ENCODE measurements around the gene ACO2.
A peak's percentile ranks its signal among the peaks of the same experiment; 100 is the strongest.

ACO2 gene

DNA sequence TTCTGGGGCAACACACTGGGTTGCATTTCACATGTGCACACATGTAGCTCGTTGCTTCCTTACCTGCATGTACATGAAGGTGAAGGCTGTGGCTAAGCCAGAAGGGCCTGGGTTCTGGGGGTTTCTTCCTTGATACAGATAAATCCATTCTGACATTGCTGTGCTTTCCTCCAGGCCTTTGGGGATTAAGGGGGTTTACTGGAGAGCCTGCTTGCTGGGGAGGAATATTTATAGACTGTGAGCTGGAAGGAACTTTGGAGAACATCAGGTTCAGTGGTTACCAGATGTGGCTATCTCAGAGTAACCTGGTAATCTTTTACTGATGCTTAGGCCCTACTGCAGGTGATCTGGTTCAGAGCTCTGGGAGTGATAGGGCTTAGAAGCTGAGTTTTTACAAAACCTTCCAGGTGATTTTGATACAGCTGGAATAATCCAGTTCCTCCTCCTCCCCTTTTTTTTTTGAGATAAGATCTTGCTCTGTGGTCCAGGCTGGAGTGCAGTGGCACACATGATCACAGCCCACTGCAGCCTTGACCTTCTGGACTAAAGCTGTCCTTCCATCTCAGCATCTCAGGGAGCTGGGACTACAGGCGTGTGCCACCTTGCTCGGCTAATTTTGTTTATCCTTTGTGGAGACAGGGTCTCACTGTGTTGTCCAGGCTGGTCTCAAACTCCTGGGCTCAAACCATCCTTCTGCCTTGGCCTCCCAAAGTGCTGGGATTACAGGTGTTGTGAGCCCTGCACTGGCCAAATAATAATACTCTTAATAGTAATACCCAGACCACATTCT is 19.9 kb downstream of the ACO2 start:
- DNase-seq (ENCODE audit: low read depth in 2 of 2): no peak

DNA sequence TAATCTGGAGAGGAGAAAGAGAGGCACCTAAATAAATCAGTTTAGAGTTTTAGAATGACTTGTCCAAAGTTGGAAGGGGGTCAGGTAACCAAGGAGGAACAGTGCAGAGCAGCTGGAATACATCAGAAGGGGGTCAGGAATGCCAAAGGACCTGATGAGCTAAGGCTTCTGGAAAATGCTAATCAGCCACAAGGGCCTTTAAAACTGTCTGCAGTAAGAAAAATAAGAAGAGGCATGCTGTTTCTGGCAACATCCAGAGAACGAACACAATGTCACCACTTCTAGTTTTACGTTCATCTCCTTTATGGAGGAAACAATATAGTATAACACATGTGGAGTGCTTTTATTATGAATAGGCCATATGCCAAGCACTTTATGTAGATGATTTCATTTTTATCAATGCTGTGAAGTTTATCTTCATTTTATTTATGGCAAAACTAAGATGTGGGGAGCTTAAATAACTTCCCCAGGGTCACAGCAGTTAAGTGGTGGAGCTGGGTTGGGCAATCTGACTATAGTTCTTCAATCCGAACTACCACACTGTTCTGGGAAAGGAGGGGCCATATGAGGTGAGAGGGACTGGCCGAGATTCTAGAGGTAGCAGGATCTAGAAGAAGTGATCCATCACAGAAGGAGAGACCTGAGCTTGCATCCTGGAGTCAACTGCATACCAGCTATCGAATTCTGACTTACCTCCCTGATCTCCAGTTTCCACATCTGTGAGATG is 22.6 kb downstream of the ACO2 start:
- DNase-seq (ENCODE audit: low read depth in 2 of 2): no peak

DNA sequence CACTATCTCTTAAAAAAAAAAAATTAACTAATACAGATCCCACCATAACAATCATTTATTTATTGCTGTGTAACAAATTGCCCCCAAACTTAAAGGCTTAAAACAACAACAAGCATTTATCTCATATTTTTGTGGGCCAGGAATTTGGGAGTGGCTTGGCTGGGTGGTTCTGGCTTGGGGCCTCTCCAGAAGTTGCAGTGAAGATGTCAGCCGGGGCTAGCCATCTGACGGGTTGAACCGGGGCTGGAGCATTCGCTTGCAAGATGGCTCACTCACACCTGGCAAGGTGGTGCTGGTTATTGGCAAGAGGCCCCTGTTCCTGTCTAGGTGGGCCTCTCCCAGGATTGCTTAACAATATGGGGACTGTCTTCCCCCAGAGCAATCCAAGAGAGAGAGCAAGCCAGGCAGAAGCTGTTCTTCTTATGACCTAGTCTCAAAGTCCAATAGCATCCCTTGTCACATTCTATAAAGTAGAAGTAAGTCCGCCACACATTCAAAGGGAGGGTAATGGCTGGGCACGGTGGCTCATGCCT is 29.5 kb downstream of the ACO2 start:
- no peak for DNase-seq (ENCODE audit: low read depth in 2 of 2)

DNA sequence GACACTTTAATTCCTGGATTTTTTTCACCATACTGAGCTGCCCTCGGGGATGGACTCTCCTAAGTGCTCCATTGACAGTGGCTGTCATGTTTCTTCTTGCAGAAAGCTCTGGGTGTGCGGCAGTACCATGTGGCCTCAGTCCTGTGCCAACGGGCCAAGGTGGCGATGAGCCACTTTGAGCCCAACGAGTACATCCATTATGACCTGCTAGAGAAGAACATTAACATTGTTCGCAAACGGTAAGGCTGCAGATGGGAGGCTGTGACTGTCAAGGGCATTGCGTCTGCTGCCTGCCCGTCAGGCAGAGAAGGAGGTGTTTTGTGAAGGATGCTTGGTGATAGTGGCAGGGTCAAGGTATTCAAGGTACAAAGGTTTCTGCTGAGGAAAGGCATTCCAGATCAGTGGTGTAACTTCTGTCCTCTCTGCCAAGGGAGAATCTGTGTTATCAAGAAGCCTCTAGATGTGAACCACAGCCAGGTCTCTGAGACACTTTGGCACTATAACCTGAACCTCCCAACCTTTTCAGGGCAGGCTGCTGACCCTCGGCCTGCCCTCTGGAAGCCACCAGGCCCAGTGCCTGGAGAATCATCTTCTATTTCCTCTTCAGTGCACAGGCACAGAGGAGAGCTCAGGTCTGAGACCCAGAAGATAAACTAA is 30.8 kb downstream of the ACO2 start:
- DNase-seq (ENCODE audit: low read depth in 2 of 2): no peak

DNA sequence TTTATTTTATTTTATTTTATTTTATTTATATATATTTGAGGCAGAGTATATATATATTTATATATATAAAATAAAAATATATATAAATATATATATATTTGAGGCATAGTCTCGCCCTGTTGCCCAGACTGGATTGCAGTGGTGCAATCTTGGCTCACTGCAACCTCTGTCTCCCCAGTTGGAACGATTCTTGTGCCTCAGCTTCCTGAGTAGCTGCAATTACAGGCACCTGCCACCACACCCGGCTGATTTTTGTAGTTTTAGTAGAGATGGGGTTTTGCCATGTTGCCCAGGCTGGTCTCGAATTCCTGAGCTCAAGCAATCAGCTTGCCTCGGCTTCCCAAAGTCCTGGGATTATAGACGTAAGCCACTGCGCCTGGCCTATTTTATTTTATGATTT is 31.4 kb downstream of the ACO2 start:
- no peak for DNase-seq (ENCODE audit: low read depth in 2 of 2)

DNA sequence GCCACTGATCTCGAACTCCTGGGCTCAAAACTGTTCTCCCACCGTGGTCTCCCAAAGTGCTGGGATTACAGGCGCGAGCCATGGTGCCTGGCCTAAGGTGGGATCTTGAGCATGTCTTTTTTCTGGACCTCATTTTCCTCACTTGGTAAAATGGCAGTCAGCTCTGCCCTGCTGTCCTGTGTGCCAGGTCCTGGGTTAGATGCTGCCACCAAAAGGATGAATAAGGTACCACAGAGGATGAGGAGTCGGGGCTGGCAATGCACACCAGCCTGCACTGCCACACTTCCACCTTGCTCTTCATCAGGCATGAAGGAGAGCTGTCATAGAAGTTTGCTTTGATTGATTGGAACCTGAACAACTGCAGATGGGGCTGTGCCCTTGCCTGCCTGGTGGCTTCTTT is 32.3 kb downstream of the ACO2 start:
- DNase-seq (ENCODE audit: low read depth in 2 of 2): no peak

DNA sequence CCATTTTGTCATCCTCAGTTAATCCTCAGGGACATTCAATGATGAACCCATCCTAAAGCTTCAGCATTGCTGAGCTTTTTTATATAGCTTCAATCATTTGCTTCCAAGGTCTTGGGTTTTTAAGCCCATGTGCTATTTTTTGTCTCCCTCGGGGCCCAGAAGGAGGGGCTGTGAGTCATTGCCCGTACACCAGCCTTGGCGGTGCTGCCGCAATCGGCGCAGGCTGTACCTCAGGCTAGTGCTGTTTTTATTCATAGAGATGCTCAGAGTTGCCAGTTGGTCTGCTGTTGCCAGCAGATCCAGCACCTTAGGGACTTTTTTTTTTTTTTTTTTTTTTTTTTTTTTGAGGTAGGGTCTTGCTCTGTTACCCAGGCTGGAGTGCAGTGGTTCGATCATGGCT is 35.5 kb downstream of the ACO2 start:
- DNase-seq (ENCODE audit: low read depth in 2 of 2): no peak

DNA sequence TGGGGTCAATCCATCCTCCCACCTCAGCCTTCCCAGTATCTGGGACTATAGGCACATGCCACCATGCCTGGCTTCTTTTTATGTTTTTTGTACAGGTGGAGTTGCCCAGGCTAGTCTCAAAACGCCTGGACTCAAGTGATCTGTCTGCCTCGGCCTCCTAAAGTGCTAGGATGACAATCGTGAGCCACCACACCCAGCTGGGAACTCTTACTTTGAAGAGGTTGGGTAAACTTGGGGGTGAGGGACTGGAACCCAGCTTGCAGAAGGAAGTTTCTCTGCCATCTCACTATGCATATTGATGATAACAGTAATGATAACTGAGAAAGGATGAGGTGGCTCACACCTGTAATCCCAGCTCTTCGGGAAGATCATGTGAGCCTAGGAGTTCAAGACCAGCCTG is 35.9 kb downstream of the ACO2 start:
- no peak for DNase-seq (ENCODE audit: low read depth in 2 of 2)

DNA sequence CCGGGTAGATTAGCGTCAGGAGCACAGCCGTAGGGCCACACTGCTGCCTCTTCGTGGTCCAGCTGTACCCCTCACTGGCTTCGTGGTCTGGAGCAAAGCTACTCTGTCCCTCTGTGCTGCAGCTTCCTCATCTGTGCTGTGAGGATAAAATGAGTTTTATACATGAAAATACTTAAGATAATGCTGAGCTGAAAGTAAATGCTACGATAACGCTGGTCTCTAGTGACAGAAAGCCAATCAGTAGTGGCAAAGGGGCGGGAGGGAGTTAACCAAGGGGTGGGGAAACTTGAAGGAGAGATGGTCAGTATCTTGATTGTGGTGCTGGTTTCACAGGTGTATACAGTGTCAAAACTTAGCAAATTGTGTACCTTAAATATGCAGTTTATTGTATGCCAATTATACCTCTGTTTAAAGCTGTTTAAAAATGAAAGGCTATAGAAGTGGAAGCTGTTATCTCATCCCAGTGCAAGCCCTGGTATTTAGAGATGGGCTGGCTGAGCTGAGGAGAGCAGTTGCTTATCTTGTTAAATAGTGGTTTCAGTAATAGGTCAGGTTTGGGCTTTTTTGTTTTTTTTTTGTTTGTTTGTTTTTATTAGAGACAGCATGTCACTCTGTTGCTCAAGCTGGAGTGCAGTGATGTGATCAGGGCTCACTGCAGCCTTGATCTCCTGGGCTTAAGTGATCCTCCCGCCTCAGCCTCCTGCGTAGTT is 36.7 kb downstream of the ACO2 start:
- DNase-seq (ENCODE audit: low read depth in 2 of 2): no peak

DNA sequence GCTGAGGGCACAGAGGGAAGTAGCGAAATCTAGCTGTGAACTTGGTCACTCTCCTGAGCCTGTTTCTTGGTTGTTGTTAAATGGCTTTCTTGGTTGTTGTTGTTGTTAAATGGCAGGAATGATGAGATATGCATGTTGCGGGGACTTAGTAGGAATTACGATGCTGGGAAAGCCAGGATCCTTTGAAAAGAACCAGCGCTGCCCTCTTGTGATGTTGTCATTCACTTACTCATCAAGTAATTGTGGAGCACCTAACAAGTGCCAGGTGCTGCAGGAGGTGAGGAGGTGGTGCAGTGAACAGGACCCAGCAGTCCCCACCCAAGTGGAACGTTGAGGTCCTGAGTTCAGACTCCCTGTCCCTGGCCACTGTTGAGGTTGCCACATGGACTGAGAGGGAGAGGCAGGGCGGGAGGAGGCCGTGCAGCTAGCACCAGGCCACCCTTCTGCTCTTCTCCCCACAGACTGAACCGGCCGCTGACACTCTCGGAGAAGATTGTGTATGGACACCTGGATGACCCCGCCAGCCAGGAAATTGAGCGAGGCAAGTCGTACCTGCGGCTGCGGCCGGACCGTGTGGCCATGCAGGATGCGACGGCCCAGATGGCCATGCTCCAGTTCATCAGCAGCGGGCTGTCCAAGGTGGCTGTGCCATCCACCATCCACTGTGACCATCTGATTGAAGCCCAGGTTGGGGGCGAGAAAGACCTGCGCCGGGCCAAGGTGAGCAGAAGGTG is 38.6 kb downstream of the ACO2 start:
- DNase-seq (ENCODE audit: low read depth in 2 of 2): no peak

DNA sequence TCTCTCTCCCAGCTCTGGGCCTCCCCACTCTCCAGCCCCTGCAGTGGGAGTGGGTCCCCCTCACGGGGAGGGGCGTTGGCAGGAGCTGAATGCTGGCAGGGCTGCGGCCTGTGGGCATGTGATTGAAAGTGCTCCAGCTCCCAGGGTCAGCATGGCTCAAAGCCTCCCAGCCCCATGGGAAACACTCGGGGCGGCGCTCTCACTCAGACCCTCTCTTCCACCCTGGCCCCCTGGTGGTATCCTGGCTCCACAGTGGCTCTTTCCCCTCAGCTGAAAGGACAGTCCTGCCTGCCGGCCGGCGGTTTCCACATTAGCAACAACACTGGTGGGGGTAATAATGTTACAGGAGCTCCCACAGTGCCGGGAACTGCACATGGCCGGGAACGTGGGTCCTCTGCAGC is 39.9 kb downstream of the ACO2 start:
- no peak for DNase-seq (ENCODE audit: low read depth in 2 of 2)

DNA sequence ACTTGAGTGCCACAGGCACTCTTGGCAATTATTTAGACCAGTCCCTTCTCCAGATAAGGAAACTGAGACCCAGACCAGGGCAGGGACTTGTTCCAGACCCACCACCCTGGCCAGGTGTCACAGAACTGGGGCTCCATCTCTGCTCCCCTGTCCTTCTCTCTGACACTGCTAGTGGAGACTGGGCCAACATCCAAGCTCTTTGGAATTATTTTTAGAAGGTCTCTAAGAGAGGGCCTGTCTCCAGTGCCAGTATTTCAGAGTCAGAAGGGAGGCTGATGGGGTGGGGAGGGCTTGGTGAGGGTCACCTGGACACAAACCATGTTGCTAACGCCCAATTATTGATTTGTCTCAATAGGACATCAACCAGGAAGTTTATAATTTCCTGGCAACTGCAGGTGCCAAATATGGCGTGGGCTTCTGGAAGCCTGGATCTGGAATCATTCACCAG is 42.6 kb downstream of the ACO2 start:
- DNase-seq (ENCODE audit: low read depth in 2 of 2): no peak

DNA sequence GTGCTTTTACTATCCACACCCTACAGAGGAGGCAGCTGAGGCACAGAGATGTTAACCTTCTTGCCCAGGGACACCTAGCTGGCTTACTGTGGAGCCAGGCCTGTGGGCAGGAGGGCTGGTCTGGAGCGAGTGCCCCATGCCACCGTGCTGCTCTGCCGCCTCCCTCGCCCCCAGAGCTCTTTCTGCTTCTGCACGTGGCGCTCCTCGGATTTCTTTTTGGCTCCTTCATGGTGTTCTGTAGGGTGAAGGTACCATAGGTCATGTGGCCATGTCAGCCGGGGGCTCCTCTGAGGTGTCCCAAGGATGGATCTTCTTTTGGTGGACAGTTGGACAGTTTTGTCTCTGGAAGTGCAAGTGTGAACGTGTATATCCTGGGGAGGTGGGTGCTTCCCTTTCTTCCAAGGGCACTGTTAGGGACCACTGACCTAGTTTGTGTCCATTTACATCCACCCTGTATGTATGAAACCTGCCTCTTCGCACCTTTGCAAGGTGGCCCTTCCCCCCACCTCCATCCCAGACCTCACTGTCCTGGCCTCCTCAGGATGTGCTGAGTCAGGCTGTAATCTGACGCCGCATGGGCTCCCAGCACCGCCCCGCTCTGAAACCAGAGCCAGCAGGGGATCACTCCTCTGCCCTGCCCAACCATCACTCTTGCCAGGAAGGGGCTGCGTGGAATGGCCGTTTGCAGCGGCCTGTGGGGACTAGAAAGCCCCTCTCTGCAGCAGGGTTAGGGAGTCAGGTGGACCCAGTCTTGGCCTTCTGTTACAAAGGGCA is 43.7 kb downstream of the ACO2 start:
- DNase-seq (ENCODE audit: low read depth in 2 of 2): no peak

DNA sequence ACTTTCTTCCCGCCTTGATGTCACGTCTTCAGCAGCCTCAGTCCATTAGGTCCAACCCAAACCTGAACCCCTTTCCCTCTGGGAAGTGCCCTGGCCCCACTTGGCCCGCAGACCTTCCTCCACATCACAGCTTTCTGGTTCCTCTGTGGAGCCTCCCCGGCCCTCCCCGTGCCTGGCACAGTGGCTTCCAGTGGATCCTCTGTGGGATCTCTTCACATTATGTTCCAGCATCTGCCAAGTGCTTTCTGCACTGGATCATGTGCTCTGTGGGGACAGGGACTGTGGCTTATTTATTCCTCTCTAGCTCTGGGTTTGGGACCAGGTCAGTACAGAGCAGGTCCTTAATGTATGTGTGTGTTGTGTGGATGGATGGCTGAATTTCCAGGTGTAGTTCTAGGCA is 44.5 kb downstream of the ACO2 start:
- DNase-seq (ENCODE audit: low read depth in 2 of 2): no peak

DNA sequence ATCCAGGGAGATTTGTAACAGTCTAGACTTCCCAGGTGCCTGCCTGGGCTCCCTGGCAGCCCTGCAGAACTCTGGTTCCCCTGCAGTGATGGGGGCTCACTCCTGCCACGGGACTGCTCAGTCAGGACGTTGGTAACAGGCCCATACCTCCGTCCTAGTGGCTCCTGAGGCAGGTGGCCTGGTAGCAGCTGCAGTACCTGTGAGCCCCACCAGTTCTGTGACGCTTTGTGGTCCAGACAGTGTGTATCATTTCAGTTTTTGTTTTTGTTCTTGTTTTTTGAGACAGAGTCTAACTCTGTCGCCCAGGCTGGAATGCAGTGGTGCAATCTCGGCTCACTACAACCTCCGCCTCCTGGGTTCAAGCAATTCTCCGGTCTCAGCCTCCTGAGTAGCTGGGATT is 47.5 kb downstream of the ACO2 start:
- DNase-seq (ENCODE audit: low read depth in 2 of 2): no peak

DNA sequence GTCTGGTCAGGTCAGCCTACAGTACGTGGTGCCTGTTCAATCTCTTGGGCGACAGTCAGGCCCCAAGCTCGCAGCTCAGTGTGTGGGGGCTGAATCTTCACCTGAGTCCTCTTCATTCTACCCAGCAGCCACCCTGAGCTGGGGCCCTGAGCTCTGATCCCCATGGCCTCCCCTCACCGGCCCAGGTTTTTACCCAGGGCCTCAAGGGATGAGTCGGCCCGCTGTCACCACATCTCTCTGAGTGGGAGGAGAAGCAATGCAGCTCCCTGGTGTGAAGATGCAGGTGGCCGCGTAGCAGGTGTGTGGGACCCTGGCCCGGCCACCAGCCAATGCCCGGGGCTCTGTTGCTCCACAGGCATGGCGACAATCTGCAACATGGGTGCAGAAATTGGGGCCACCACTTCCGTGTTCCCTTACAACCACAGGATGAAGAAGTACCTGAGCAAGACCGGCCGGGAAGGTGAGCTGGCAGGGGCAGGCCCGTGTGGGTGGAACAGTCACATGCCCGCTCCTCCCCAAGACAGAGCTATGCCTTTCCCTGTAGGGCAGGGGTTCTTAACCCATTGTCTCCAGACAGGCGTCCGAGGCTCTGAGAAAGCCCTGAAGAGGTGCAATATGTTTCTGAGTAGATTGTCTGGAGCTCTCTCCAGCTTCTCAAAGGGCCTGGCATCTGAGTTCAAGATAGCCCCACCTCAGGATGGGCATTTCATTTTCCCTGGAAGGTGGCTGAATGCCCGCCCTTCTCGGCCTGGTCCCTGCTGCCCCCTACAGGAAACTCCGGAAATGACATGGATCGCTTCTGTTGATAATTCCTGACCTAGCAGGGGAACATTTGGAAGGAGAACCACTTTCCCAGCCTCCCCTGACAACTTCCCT is 48.5 kb downstream of the ACO2 start:
- peak in 1 of 2 experiments; percentile 30 for DNase-seq (ENCODE audit: low read depth in 2 of 2)

DNA sequence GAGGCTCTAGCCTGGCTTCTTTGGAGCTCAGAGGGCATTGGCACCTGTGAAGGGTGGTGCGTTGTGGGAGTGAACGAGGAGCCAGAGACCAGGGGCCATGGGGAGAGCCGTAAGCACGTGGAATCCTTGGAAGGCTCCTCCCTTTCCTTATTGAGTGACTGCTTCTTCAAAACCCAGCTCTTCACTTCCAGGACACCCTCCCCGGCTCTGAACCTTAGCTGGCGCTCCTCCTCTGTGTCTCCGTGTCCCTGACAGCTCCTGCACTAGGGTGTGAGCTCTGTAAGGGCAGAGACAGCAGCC is 49.1 kb downstream of the ACO2 start:
- DNase-seq (ENCODE audit: low read depth in 2 of 2): no peak

DNA sequence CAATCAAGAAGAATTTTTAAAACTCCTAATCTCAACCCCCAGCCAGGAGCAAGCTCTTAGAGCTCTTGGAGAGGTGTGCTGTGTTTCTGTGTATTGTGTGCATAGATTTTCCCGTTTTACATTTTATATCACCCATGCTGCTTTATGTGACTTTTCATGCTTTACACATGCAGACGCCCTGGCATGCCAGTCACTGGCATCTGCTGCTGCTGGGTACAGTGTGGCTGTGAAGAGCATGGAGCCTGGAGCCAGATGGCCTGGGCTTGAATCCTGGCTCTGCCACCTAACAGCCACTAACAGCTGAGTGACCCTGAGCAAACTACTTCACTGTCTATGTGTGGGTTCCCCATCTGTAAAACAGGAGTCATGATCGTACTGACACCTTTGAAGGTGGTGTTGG is 52.2 kb downstream of the ACO2 start:
- no peak for DNase-seq (ENCODE audit: low read depth in 2 of 2)

DNA sequence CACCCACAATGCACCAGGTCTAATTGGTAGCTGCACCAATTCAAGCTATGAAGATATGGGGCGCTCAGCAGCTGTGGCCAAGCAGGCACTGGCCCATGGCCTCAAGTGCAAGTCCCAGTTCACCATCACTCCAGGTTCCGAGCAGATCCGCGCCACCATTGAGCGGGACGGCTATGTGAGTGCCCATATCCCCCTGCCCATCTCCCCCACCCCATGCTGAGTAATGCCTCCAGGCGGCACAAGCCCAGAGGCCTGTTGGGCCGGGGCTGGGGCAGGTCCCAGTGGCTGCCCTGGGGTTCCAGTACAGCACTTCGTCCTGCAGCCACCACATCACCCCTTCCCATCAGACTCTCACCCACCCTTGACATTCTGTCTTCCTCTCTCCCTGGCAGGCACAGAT is 53.9 kb downstream of the ACO2 start:
- DNase-seq (ENCODE audit: low read depth in 2 of 2): no peak
